WTC11 (cell line): ENCODE data around the gene TMOD3.

Experiments used
- ATF1 ChIP-seq: sonication (generic); formaldehyde crosslinking; IDR thresholded peaks from 2 replicates; pipeline ENCODE4 v1.8.1; 2023; ENCODE audit warnings: mild to moderate bottlenecking, moderate library complexity, missing genetic modification reagents
- CREM ChIP-seq: sonication (generic); formaldehyde crosslinking; IDR thresholded peaks from 2 replicates; pipeline ENCODE4 v1.8.1; 2022; ENCODE audit warnings: mild to moderate bottlenecking, missing genetic modification reagents, moderate library complexity
- CTCF ChIP-seq: fragments of 200-600 bp; IDR thresholded peaks from 2 replicates; pipeline ENCODE4 v1.8.0; 2022; ENCODE audit warnings: antibody characterized with exemption
- HMGXB4 ChIP-seq: sonication (generic); formaldehyde crosslinking; IDR thresholded peaks from 2 replicates; pipeline ENCODE4 v1.8.1; 2023; ENCODE audit warnings: mild to moderate bottlenecking, moderate library complexity, missing genetic modification reagents
- MAX ChIP-seq: sonication (generic); formaldehyde crosslinking; IDR thresholded peaks from 2 replicates; pipeline ENCODE4 v1.8.0; 2022; ENCODE audit warnings: mild to moderate bottlenecking, missing genetic modification reagents
- NFE2L1 ChIP-seq: sonication (generic); formaldehyde crosslinking; IDR thresholded peaks from 2 replicates; pipeline ENCODE4 v1.8.1; 2023; ENCODE audit warnings: missing genetic modification reagents
- PREB ChIP-seq: sonication (generic); formaldehyde crosslinking; IDR thresholded peaks from 2 replicates; pipeline ENCODE4 v1.8.1; 2022; ENCODE audit warnings: mild to moderate bottlenecking, missing genetic modification reagents, moderate library complexity, borderline replicate concordance

- no peak for TF ChIP-seq CTCF
- TF ChIP-seq HMGXB4 (CRISPR knock-in tag): no peak
- TF ChIP-seq CREM: no peak
- no peak for TF ChIP-seq PREB
- TF ChIP-seq ATF1 (CRISPR knock-in tag): no peak
- TF ChIP-seq NFE2L1: no peak
- no peak for TF ChIP-seq MAX (CRISPR knock-in tag)
Observed at GRCh38 chr15:51952805-51953204, 123.4 kb downstream of the TMOD3 start.
